Stomach smooth muscle (tissue), 2 donors: ENCODE measurements around the gene CLCN7.
A peak's percentile ranks its signal among the peaks of the same experiment; 100 is the strongest.

Source experiments
- H3K27ac ChIP-seq: one replicate; pipeline ENCODE4 v1.7.0; 2013; ENCODE audit warnings: mild to moderate bottlenecking, low read length, inconsistent platforms
- H3K27me3 ChIP-seq, 2 donors: one replicate each; pipeline ENCODE4 v1.7.0; 2013; ENCODE audit warnings: low read length in 2 of 2; ENCODE audit not compliant: insufficient read depth in 2 of 2, control insufficient read depth in 1 of 2
- H3K36me3 ChIP-seq, 2 donors: one replicate each; pipeline ENCODE4 v1.7.0; 2013; ENCODE audit warnings: low read length in 2 of 2; ENCODE audit not compliant: control insufficient read depth in 2 of 2, insufficient read depth in 2 of 2
- H3K4me1 ChIP-seq: one replicate; pipeline ENCODE4 v1.7.0; 2013; ENCODE audit warnings: low read length; ENCODE audit not compliant: control insufficient read depth, insufficient read depth
- H3K4me3 ChIP-seq, 2 donors: one replicate each; pipeline ENCODE4 v1.7.0; 2013; ENCODE audit warnings: low read length in 2 of 2
- H3K9ac ChIP-seq, 2 donors: one replicate each; pipeline ENCODE4 v1.7.0; 2013; ENCODE audit warnings: low read length in 2 of 2, mild to moderate bottlenecking in 1 of 2
- H3K9me3 ChIP-seq, 2 donors: one replicate each; pipeline ENCODE4 v1.7.0; 2013; ENCODE audit warnings: low read length in 2 of 2; ENCODE audit not compliant: control insufficient read depth in 2 of 2
- donor health status: healthy.
- donor health status: Pancreatic carcinoma.

CLCN7 gene

DNA sequence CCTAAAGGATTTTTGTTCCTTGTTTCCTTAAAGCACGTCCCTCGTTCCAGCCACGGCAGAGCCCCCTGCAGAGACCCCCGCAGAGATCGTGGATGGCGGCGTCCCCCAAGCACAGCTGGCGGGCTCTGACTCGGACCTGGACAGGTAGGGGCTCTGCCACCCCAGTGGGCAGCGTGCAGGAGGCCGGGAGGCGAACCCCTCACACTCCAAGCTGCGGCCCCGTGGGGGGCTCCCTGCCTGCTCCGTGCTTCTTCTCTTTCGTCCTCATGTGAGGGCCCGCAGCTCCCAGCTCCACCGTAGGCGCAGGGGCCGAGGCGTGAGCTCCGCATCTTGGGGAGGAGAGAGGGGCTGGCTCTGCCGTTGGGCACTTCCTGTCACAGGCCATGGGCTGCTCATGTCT, 26.8 kb upstream of the CLCN7 start:
- no peak overlapping the region for H3K4me3 ChIP-seq
- H3K27me3 ChIP-seq: no peaks in the 10 kb centered on the region
- H3K9me3 ChIP-seq: no peaks in the 10 kb centered on the region
- H3K27ac ChIP-seq: no peak overlapping the region
- H3K36me3 ChIP-seq: peaks cover 15 to 44% of the 10 kb centered on the region in 2 donors
- no peak overlapping the region for H3K9ac ChIP-seq
- peaks cover 3% of the 10 kb centered on the region for H3K4me1 ChIP-seq

DNA sequence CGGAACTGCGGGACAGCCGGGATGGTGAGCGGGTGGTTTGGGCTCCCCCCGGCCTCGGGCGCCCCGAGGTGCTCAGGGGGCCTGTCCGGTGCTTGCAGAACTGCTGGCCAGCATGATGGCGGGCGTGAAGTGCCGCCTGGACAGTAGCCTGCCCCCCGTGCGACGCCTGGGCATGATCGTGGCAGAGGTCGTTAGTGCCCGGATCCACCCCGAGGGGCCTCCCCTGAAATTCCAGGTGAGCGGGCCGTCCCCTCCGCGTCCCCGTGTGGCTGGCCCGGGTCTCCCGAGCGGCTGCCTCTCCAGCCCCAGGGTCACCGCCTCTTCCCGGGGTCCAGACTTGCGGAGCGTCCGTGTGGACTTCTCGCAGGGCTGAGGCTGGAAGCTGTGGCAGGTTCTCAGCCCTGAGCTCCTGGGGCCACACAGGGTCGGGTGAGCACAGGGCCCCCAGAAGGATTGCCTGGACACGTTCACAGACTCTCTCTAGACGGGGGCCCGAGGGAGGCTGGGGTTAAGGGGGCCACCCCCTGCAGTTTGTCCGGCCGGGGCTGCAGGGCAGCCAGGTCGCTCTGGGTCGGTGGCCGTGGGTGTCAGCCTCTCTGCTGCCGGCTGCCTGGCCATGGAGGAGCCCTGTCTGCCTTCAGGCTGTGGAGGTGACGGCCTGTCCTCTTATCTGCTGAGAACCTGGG, 25.8 kb upstream of the CLCN7 start:
- no peak overlapping the region for H3K9ac ChIP-seq
- no peak overlapping the region for H3K27ac ChIP-seq
- no peaks in the 10 kb centered on the region for H3K9me3 ChIP-seq
- H3K27me3 ChIP-seq: no peaks in the 10 kb centered on the region
- H3K4me3 ChIP-seq: no peak overlapping the region
- peaks cover 5% of the 10 kb centered on the region for H3K4me1 ChIP-seq
- H3K36me3 ChIP-seq: peaks cover 15 to 45% of the 10 kb centered on the region in 2 donors

DNA sequence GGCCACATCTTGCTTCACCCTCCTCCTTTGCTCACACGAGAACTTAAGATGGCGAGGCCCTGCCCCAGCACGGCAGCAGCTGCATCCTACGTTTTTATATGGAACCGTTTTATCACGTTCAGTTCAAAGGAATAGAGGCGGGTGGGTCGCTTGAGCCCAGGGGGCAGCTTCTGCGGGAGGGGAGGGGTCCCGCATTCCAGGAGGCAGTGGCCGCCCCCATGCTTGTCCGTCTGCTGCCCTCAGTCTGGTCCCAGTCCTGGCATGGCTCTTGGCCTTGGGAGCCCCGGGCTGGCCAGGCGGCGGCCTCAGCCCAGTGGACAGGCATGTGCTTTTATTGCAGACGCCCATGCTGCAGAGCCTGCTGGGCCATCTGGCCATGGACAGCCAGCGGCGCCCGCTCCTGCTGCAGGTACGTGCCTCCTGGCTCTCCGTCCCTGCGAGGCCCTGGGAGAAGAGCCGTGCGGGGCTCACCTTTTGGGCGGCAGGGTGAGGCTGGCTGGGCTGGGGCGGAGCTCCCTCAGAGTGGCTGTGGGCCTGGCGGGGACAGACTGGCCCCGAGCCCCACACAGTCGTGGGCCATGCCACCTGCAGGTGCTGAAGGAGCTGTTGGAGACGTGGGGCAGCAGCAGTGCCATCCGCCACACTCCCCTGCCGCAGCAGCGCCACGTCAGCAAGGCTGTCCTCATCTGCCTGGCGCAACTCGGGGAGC, 25.1 kb upstream of the CLCN7 start:
- H3K4me1 ChIP-seq: peaks cover 6% of the 10 kb centered on the region
- H3K9ac ChIP-seq: no peak overlapping the region
- no peaks in the 10 kb centered on the region for H3K9me3 ChIP-seq
- H3K36me3 ChIP-seq: peaks cover 15 to 48% of the 10 kb centered on the region in 2 donors
- H3K27ac ChIP-seq: no peak overlapping the region
- no peak overlapping the region for H3K4me3 ChIP-seq
- no peaks in the 10 kb centered on the region for H3K27me3 ChIP-seq

DNA sequence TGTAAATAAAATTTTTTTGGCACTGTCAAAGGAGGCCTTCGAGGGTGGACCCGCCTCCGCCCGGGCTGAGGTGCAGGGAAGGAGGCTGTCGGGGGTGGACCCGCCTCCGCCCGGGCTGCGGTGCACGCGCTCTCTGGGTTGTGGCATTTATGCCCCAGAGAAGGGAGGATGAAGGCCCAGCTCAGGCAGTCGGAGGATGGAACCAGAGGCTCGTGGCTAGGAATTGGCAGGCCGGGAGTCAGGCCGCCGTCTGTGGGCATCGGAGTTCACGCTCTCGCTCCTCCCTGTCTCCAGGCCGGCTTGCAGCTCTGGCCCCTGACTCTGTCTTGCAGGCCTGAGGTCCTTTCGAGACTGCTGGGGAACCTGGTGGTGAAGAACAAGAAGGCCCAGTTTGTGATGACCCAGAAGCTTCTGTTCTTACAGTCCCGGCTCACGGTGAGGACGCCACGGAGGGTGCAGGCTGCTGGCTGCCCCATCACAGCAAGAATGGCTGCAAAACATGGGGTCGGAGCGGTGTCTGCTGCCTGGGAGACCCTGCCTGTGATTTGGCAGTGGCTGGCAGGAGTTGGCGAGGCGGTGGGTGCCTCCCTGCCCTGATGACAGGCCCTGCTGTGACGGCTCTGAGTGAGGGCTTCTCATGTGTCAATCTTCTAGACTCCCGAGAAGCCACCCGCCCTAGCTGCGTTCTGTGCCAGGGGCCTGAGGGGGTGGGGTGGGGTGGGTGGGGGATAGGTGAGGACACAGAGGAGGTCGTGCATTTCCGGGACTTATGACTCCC, 24.3 kb upstream of the CLCN7 start:
- Histone ChIP-seq H3K27ac (no peak overlapping the region), H3K27me3 (no peaks in the 10 kb centered on the region), H3K4me1 (peaks cover 14% of the 10 kb centered on the region), H3K9ac (no peak overlapping the region), H3K9me3 (no peaks in the 10 kb centered on the region), H3K4me3 (no peak overlapping the region), H3K36me3 (peaks cover 15 to 47% of the 10 kb centered on the region in 2 donors)

GRCh38 chr16:1497014-1497598, 22.3 kb upstream of the CLCN7 start:
- Histone ChIP-seq H3K27ac (no peak overlapping the region), H3K36me3 (peaks cover 6 to 40% of the 10 kb centered on the region in 2 donors), H3K9me3 (no peaks in the 10 kb centered on the region)

GRCh38 chr16:1496464-1496863, 21.6 kb upstream of the CLCN7 start:
- Histone ChIP-seq H3K36me3 (peaks cover 6 to 33% of the 10 kb centered on the region in 2 donors), H3K27me3 (no peaks in the 10 kb centered on the region), H3K27ac (no peak overlapping the region), H3K4me3 (no peak overlapping the region), H3K9ac (no peak overlapping the region), H3K9me3 (no peaks in the 10 kb centered on the region), H3K4me1 (peaks cover 24% of the 10 kb centered on the region)

More at GRCh38 chr16:1497014-1497598, 22.3 kb upstream of the CLCN7 start:
- no peak overlapping the region for H3K9ac ChIP-seq
- peaks cover 24% of the 10 kb centered on the region for H3K4me1 ChIP-seq
- H3K4me3 ChIP-seq: no peak overlapping the region
- no peaks in the 10 kb centered on the region for H3K27me3 ChIP-seq

GRCh38 chr16:1495889-1496262, 21.0 kb upstream of the CLCN7 start:
- peaks cover 3 to 31% of the 10 kb centered on the region in 2 donors for H3K36me3 ChIP-seq
- no peaks in the 10 kb centered on the region for H3K27me3 ChIP-seq
- H3K27ac ChIP-seq: no peak overlapping the region
- H3K4me1 ChIP-seq: peaks cover 24% of the 10 kb centered on the region
- H3K9ac ChIP-seq: no peak overlapping the region
- no peak overlapping the region for H3K4me3 ChIP-seq
- H3K9me3 ChIP-seq: no peaks in the 10 kb centered on the region

- peaks cover 24% of the 10 kb centered on the region for H3K4me1 ChIP-seq
- H3K27me3 ChIP-seq: no peaks in the 10 kb centered on the region
- no peaks in the 10 kb centered on the region for H3K9me3 ChIP-seq
- peaks cover 3 to 28% of the 10 kb centered on the region in 2 donors for H3K36me3 ChIP-seq
- no peak overlapping the region for H3K9ac ChIP-seq
- no peak overlapping the region for H3K4me3 ChIP-seq
- no peak overlapping the region for H3K27ac ChIP-seq
Measured at GRCh38 chr16:1495211-1495888, 20.5 kb upstream of the CLCN7 start.

DNA sequence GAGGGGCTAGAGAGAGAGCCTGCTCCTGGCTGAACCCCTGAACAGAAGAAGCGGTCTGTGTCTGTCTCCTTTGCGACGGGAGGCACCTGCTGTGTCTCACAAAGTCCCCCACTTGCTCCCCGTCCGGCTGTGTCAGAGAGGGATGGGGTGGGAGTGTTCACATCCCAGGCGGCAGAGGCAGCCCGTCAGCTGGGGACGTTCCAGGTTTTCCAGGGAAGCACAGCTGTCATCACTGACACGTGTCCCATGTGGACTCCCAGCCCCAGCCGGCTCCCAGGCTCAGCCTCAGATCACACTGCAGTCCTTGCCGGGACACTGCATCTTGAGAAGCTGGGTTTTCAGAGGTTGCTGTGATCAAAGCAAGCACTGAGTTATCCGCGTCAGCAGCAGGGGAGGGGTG, 19.9 kb upstream of the CLCN7 start:
- peak overlapping the region; percentile 47 to 74 for H3K9ac ChIP-seq
- peaks cover 3 to 24% of the 10 kb centered on the region in 2 donors for H3K36me3 ChIP-seq
- peaks cover 24% of the 10 kb centered on the region for H3K4me1 ChIP-seq
- no peaks in the 10 kb centered on the region for H3K27me3 ChIP-seq
- H3K4me3 ChIP-seq: peak overlapping the region; percentile 71 to 84
- no peaks in the 10 kb centered on the region for H3K9me3 ChIP-seq
- H3K27ac ChIP-seq: no peak overlapping the region

GRCh38 chr16:1494129-1494640, 19.4 kb upstream of the CLCN7 start:
- Histone ChIP-seq H3K36me3 (peaks cover 3 to 21% of the 10 kb centered on the region in 2 donors), H3K9me3 (no peaks in the 10 kb centered on the region), H3K27me3 (no peaks in the 10 kb centered on the region), H3K4me3 (peak overlapping the region; percentile 71 to 84), H3K9ac (peak overlapping the region; percentile 73 to 74), H3K4me1 (peaks cover 24% of the 10 kb centered on the region), H3K27ac (no peak overlapping the region)
